Measurements from ENCODE around the gene MAP3K14.

Gene MAP3K14

DNA sequence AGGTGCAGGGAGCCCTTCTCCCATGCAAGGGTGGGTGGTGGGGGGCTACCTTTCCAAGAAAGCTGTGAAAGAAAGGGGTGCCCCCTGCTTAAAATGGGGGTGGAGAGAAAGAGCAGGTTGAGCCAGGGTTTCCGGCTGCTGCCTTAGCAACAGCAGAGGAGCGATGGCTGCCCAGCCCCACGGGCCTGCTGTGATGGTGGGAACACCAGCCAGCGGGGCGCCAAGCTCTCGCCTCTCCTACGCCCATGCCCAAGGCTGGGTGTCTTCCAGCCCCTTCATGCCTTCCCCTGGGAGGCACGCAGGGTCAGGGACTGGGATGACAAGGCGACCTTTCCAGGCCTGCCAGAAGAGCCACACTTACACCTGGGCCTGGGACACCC, 92.2 kb downstream of the MAP3K14 start:
- Histone ChIP-seq H3F3A (ENCODE audit: insufficient read depth) (peaks cover 79% of the 10 kb centered on the region), H3K4me3 (ENCODE audit: insufficient read depth, low read length, poor library complexity, severe bottlenecking) (peak overlapping the region; percentile 85), H2AFZ (ENCODE audit: low read depth, low read length, severe bottlenecking) (no peak overlapping the region), H3K9ac (ENCODE audit: low read length) (peak overlapping the region; percentile 98), H3K9me3 (ENCODE audit: insufficient read depth, low read length) (no peaks in the 10 kb centered on the region), H3K36me3 (ENCODE audit: low read length) (no peaks in the 10 kb centered on the region), H4K20me1 (ENCODE audit: low read depth, low read length) (no peaks in the 10 kb centered on the region), H3K79me2 (ENCODE audit: insufficient read depth, low read length) (peaks cover 59% of the 10 kb centered on the region), H3K9me2 (replicated peaks; ENCODE audit: insufficient read depth, low read length) (no peaks in the 10 kb centered on the region), H3K27me3 (ENCODE audit: low read length) (no peaks in the 10 kb centered on the region), H3K27ac (ENCODE audit: low read depth, low read length) (peak overlapping the region; percentile 99), H3K4me2 (ENCODE audit: low read depth, low read length, poor library complexity, severe bottlenecking) (peak overlapping the region; percentile 92)
- TF ChIP-seq CTCF (IDR thresholded peaks at IDR 0.05; ENCODE audit: insufficient read depth, low read length, poor library complexity, severe bottlenecking): no peak
- TF ChIP-seq EZH2phosphoT487 (conservative IDR thresholded peaks at IDR 0.05; ENCODE audit: low read length): no peak

DNA sequence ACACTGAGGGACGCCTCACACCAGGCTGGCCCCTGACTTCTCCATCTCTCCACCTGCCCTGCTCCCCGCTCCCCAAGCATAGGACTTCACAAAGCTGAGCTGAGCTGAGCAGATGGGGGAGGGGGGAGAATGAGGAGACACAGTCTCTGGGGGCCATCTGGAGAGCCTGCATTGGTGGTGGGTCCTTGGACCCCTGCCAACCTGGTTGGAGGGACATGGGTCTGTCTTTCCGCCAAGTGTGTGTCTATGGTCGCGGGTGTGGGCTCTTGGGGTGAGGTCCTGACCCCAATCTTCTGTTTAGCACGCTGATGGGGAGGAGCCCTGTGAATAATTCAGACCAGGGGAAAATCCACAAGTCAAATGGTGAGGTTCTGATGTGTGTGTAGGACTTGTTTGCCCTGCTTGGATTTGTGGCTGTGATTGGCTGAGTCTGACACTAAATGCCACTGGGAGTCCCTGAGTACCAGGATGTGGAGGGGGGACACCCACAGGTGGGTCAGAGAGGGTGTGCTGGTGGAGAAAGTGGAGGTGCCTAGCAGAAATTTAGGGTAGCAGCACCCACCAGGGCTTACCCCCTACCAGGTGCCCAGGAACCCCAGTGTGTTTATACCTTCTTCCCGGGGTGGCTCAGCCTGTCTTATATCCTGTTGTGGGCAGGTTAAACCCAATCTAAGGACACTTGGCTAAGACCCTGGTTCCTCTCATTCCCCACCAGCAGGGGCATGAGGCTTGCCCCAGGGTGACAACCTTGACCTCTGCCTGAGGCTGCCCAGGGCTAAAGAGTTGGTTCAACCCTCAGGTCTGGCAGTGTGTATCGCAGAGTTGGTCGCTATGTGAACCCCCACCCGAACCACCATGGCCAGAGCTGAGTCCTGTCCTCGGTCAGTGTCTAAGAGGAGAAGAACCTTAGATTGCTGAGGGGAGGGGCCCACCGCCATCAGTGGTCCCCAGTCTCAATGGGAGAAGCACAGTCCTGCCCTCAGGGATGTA, 93.0 kb downstream of the MAP3K14 start:
- H3K79me2 ChIP-seq (ENCODE audit: insufficient read depth, low read length): peaks cover 55% of the 10 kb centered on the region
- H3K4me3 ChIP-seq (ENCODE audit: insufficient read depth, low read length, poor library complexity, severe bottlenecking): peak overlapping the region; percentile 85
- no peaks in the 10 kb centered on the region for H3K27me3 ChIP-seq (ENCODE audit: low read length)
- H3K27ac ChIP-seq (ENCODE audit: low read depth, low read length): peak overlapping the region; percentile 99
- no peaks in the 10 kb centered on the region for H4K20me1 ChIP-seq (ENCODE audit: low read depth, low read length)
- peak overlapping the region; percentile 92 for H3K4me2 ChIP-seq (ENCODE audit: low read depth, low read length, poor library complexity, severe bottlenecking)
- TF ChIP-seq EZH2phosphoT487 (conservative IDR thresholded peaks at IDR 0.05; ENCODE audit: low read length): no peak
- no peak for TF ChIP-seq CTCF (IDR thresholded peaks at IDR 0.05; ENCODE audit: insufficient read depth, low read length, poor library complexity, severe bottlenecking)
- H2AFZ ChIP-seq (ENCODE audit: low read depth, low read length, severe bottlenecking): no peak overlapping the region
- no peaks in the 10 kb centered on the region for H3K36me3 ChIP-seq (ENCODE audit: low read length)
- H3F3A ChIP-seq (ENCODE audit: insufficient read depth): peaks cover 79% of the 10 kb centered on the region
- H3K9me2 ChIP-seq (replicated peaks; ENCODE audit: insufficient read depth, low read length): no peaks in the 10 kb centered on the region
- H3K9me3 ChIP-seq (ENCODE audit: insufficient read depth, low read length): no peaks in the 10 kb centered on the region
- peak overlapping the region; percentile 98 for H3K9ac ChIP-seq (ENCODE audit: low read length)

DNA sequence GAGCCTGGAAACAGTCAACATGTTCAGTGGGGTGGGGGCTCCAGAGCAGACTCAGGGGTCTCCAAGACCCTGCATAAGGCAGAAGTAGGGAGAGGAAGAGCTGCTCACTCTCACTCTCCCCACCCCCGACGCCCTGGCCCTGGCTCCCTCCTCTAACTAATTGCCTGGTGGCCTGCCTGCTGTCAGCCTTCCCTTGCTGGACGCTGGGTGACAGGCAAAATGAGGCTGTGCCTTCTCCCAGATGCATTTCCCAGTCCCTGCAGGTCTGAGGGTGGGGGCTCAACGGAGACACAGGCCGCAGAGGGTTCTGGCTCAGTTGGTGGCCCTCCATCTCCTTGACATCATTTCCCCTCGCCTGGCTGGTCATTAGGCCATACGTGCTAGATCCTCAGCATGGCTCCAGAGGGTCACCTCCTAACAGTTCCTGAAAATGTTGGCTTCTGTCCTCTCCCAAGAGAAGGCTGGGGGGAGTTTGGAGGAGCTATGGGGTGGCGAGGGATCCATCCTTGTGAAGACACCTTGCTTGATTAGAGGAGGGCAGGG, 93.8 kb downstream of the MAP3K14 start:
- Histone ChIP-seq H2AFZ (ENCODE audit: low read depth, low read length, severe bottlenecking) (no peak overlapping the region), H3K79me2 (ENCODE audit: insufficient read depth, low read length) (peaks cover 50% of the 10 kb centered on the region), H3F3A (ENCODE audit: insufficient read depth) (peaks cover 72% of the 10 kb centered on the region), H3K27me3 (ENCODE audit: low read length) (no peaks in the 10 kb centered on the region), H4K20me1 (ENCODE audit: low read depth, low read length) (no peaks in the 10 kb centered on the region), H3K4me3 (ENCODE audit: insufficient read depth, low read length, poor library complexity, severe bottlenecking) (peak overlapping the region; percentile 85), H3K27ac (ENCODE audit: low read depth, low read length) (peak overlapping the region; percentile 99), H3K36me3 (ENCODE audit: low read length) (no peaks in the 10 kb centered on the region), H3K9me3 (ENCODE audit: insufficient read depth, low read length) (no peaks in the 10 kb centered on the region), H3K9ac (ENCODE audit: low read length) (peak overlapping the region; percentile 98), H3K4me2 (ENCODE audit: low read depth, low read length, poor library complexity, severe bottlenecking) (peak overlapping the region; percentile 92), H3K9me2 (replicated peaks; ENCODE audit: insufficient read depth, low read length) (no peaks in the 10 kb centered on the region)
- TF ChIP-seq CTCF (IDR thresholded peaks at IDR 0.05; ENCODE audit: insufficient read depth, low read length, poor library complexity, severe bottlenecking): no peak
- TF ChIP-seq EZH2phosphoT487 (conservative IDR thresholded peaks at IDR 0.05; ENCODE audit: low read length): no peak
